ENCODE results near the gene UBE4B. TPM values are rescaled to one million over a fixed set of nuclear protein-coding genes. Genes with fewer than 3 reads are reported as not detected.

Gene UBE4B
- total RNA-seq, 4 donors from 2014 or later, result 31.2 to 48.6 (median 44.0) TPM

GRCh38 chr1:10186331-10187025 lies 153.7 kb downstream of the UBE4B start:
- no peak overlapping the region for H3K27ac ChIP-seq
- peaks cover 0 to 8% (median 0%) of the 10 kb centered on the region in 4 donors for H3K9me3 ChIP-seq
- DNase-seq (ENCODE audit: low spot score in 2 of 2), result no peak
- TF ChIP-seq CTCF (IDR thresholded peaks at IDR 0.05) (no peak), POLR2A (IDR thresholded peaks at IDR 0.05) (no peak), EP300 (IDR thresholded peaks at IDR 0.05) (no peak)
- H3K4me3 ChIP-seq, result no peak overlapping the region
- H3K4me1 ChIP-seq, result no peaks in the 10 kb centered on the region
- 80 to 81% methylated on average over 12 of the region's 12 CpGs for WGBS, 2 donors
- H3K36me3 ChIP-seq, result no peaks in the 10 kb centered on the region
- no peaks in the 10 kb centered on the region for H3K27me3 ChIP-seq

GRCh38 chr1:10187026-10187334 lies 154.2 kb downstream of the UBE4B start:
- Histone ChIP-seq H3K27ac (no peak overlapping the region), H3K4me3 (no peak overlapping the region), H3K9me3 (peaks cover 0 to 8% (median 0%) of the 10 kb centered on the region in 4 donors), H3K4me1 (no peaks in the 10 kb centered on the region), H3K27me3 (no peaks in the 10 kb centered on the region), H3K36me3 (no peaks in the 10 kb centered on the region)
- 95 to 96% methylated on average over 4 of the region's 4 CpGs for WGBS, 2 donors
- TF ChIP-seq CTCF (IDR thresholded peaks at IDR 0.05) (no peak), EP300 (IDR thresholded peaks at IDR 0.05) (no peak), POLR2A (IDR thresholded peaks at IDR 0.05) (no peak)
- no peak for DNase-seq (ENCODE audit: low spot score in 2 of 2)

GRCh38 chr1:10188133-10188650 lies 155.4 kb downstream of the UBE4B start:
- H3K36me3 ChIP-seq, result no peaks in the 10 kb centered on the region
- 99 to 100% methylated on average over 2 of the region's 2 CpGs for WGBS, 2 donors
- H3K27ac ChIP-seq, result no peak overlapping the region
- H3K4me1 ChIP-seq, result no peaks in the 10 kb centered on the region
- H3K9me3 ChIP-seq, result peaks cover 0 to 8% (median 0%) of the 10 kb centered on the region in 4 donors
- H3K27me3 ChIP-seq, result no peaks in the 10 kb centered on the region
- no peak overlapping the region for H3K4me3 ChIP-seq
- TF ChIP-seq POLR2A (IDR thresholded peaks at IDR 0.05), result no peak
- no peak for TF ChIP-seq EP300 (IDR thresholded peaks at IDR 0.05)
- TF ChIP-seq CTCF (IDR thresholded peaks at IDR 0.05), result no peak
- DNase-seq (ENCODE audit: low spot score in 2 of 2), result no peak

- Histone ChIP-seq H3K36me3 (no peaks in the 10 kb centered on the region), H3K27ac (no peak overlapping the region), H3K4me1 (no peaks in the 10 kb centered on the region), H3K27me3 (no peaks in the 10 kb centered on the region), H3K9me3 (peaks cover 0 to 8% (median 0%) of the 10 kb centered on the region in 4 donors), H3K4me3 (no peak overlapping the region)
- TF ChIP-seq POLR2A (IDR thresholded peaks at IDR 0.05) (no peak), EP300 (IDR thresholded peaks at IDR 0.05) (no peak), CTCF (IDR thresholded peaks at IDR 0.05) (no peak)
- WGBS, 2 donors, result 59 to 72% methylated on average over 4 of the region's 4 CpGs
- no peak for DNase-seq (ENCODE audit: low spot score in 2 of 2)
Observed at GRCh38 chr1:10189659-10190058, 156.9 kb downstream of the UBE4B start.

- peaks cover 0 to 8% (median 0%) of the 10 kb centered on the region in 4 donors for H3K9me3 ChIP-seq
- no peaks in the 10 kb centered on the region for H3K4me1 ChIP-seq
- no peak overlapping the region for H3K27ac ChIP-seq
- no peak overlapping the region for H3K4me3 ChIP-seq
- no peaks in the 10 kb centered on the region for H3K27me3 ChIP-seq
- WGBS, 2 donors, result 78 to 87% methylated on average over 5 of the region's 5 CpGs
- DNase-seq (ENCODE audit: low spot score in 2 of 2), result no peak
- H3K36me3 ChIP-seq, result no peaks in the 10 kb centered on the region
- no peak for TF ChIP-seq CTCF (IDR thresholded peaks at IDR 0.05)
Observed at GRCh38 chr1:10192263-10192662, 159.5 kb downstream of the UBE4B start.
